Measurements from ENCODE around the gene SLC9C2. TPM values are rescaled to one million over a fixed set of nuclear protein-coding genes. Genes with fewer than 3 reads are reported as not detected.
"Not testable (repeated sequence)": the region's sequence is repeated elsewhere in the genome, so short reads cannot be mapped to it uniquely, and the experiment has no call there.

The SLC9C2 gene
- total and polyA plus RNA-seq, 8 donors: 0.14 to 0.86 (median 0.39) TPM

DNA sequence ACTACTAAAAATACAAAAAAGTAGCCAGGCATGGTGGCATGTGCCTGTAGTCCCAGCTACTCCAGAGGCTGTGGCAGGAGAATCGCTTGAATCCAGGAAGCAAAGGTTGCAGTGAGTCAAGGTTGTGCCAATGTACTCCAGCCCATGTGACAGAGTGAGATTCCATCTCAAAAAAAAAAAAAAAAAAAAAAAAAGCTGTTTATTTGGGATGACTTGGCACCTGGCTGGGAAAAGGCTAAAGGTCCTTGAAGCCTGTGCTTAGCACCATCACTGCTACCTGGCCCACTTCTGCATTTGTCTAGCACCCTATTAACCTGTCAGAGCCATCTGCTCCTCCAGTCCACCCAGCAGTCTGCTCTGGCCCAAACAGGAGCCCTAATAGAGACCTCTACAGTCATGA, 100.8 kb downstream of the SLC9C2 start:
- H3K4me3 ChIP-seq: no peak overlapping the region

DNA sequence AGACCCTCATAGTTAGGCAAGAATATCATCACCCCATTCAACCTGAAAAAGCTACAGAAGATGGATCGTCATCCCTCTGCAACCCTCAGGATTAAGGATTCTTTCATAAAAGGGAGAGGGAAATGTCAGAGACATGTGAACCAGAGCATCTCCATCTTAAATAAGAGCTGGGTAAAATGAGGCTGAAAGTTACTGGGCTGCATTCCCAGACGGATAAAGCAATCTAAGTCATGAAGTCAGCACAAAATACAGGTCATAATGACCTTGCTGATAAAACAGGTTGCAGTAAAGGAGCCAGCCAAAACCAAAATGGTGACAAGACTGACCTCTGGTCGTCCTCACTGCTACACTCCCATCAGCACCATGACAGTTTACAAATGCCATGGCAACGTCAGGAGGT, 103.1 kb downstream of the SLC9C2 start:
- H3K4me3 ChIP-seq: no peak overlapping the region
- no peak overlapping the region for H3K27ac ChIP-seq
- no peaks in the 10 kb centered on the region for H3K9me3 ChIP-seq
- TF ChIP-seq, protein P1, sequence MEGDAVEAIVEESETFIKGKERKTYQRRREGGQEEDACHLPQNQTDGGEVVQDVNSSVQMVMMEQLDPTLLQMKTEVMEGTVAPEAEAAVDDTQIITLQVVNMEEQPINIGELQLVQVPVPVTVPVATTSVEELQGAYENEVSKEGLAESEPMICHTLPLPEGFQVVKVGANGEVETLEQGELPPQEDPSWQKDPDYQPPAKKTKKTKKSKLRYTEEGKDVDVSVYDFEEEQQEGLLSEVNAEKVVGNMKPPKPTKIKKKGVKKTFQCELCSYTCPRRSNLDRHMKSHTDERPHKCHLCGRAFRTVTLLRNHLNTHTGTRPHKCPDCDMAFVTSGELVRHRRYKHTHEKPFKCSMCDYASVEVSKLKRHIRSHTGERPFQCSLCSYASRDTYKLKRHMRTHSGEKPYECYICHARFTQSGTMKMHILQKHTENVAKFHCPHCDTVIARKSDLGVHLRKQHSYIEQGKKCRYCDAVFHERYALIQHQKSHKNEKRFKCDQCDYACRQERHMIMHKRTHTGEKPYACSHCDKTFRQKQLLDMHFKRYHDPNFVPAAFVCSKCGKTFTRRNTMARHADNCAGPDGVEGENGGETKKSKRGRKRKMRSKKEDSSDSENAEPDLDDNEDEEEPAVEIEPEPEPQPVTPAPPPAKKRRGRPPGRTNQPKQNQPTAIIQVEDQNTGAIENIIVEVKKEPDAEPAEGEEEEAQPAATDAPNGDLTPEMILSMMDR (IDR thresholded peaks at IDR 0.05): no peak
- intact Hi-C loops (cut with DNase I): no loop called here
- H3K27me3 ChIP-seq: no peaks in the 10 kb centered on the region
- no peak for DNase-seq
- no peaks in the 10 kb centered on the region for H3K36me3 ChIP-seq
- H3K4me1 ChIP-seq: no peaks in the 10 kb centered on the region
- no peak for ATAC-seq

More for the DNA sequence above, 100.8 kb downstream of the SLC9C2 start:
- H3K27ac ChIP-seq: no peak overlapping the region
- no peak for DNase-seq
- TF ChIP-seq, protein P1 (IDR thresholded peaks at IDR 0.05): no peak
- H3K27me3 ChIP-seq: no peaks in the 10 kb centered on the region
- intact Hi-C loops (cut with DNase I): no loop called here
- H3K4me1 ChIP-seq: no peaks in the 10 kb centered on the region
- ATAC-seq: no peak
- no peaks in the 10 kb centered on the region for H3K9me3 ChIP-seq
- no peaks in the 10 kb centered on the region for H3K36me3 ChIP-seq

DNA sequence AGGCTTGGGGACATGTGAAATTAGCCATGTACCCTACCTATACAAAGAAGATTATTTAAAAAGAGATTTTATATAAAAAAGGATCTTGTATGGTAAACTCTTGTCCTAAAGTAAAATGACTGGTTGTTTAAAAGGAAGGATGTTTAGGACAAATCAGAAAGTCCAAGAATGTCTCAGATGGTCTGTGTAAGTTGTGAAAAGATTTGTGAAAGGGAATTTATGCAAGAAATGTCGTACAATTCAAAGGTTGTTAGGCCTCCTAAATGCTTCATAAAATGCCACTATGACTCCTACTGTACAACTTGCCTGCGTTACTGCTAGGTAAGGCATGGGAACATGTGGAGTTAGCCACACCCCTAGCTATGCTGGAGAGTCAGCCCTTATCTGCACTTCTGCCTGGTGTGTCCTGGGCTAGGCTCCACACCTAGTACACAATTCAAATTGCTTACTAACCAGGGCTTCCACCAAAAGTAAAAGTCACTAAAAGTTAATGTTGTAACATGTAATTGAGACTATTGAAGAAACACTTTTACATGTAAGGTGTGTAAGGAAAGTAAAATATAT, 106.0 kb downstream of the SLC9C2 start:
- intact Hi-C loops (cut with DNase I): no loop called here
- ATAC-seq: no peak
- DNase-seq: no peak
- Histone ChIP-seq H3K36me3 (peaks cover 0 to 3% of the 10 kb centered on the region in 2 donors), H3K27ac (no peak overlapping the region), H3K27me3 (no peaks in the 10 kb centered on the region), H3K4me1 (no peaks in the 10 kb centered on the region), H3K9me3 (no peaks in the 10 kb centered on the region), H3K4me3 (no peak overlapping the region)
- TF ChIP-seq, protein P1 (IDR thresholded peaks at IDR 0.05): no peak

DNA sequence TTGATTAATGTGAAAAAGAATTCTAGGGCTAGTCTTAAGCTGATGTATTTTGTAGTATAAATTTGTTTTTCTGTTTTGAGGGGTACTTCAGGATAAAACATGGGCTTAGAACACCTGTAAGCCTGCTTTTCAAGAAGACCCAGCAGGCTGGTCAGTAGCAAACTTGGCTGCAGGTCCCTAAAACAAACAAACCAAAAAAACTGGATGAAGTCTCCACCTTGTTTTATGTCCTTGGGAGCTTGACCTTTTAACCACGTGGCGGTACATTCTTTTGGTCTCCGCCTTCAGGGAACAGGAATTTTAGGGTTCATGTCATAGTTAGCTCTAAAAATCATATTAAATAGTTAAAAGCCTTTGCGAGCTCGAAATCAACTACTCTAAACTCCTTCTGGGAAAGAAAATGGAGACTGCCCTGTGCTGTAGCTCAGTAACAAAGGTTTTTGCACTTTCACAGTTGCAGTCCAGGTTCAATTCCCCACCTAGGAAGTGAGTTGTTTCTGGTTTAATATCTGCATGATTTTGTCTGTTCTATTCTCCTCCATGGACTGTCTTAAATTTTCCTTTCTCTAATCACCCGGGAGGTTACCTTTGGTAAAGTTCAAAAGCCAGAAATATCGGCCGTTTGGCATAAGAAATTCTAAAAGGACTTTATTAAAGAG, 107.1 kb downstream of the SLC9C2 start:
- ATAC-seq (no peak), DNase-seq (no peak)
- H3K36me3 ChIP-seq: peaks cover 0 to 3% of the 10 kb centered on the region in 2 donors
- no peak overlapping the region for H3K4me3 ChIP-seq
- TF ChIP-seq, protein P1 (IDR thresholded peaks at IDR 0.05): no peak
- H3K27ac ChIP-seq: no peak overlapping the region
- no peaks in the 10 kb centered on the region for H3K9me3 ChIP-seq
- H3K4me1 ChIP-seq: no peaks in the 10 kb centered on the region
- intact Hi-C loops (cut with DNase I): no loop called here
- no peaks in the 10 kb centered on the region for H3K27me3 ChIP-seq

DNA sequence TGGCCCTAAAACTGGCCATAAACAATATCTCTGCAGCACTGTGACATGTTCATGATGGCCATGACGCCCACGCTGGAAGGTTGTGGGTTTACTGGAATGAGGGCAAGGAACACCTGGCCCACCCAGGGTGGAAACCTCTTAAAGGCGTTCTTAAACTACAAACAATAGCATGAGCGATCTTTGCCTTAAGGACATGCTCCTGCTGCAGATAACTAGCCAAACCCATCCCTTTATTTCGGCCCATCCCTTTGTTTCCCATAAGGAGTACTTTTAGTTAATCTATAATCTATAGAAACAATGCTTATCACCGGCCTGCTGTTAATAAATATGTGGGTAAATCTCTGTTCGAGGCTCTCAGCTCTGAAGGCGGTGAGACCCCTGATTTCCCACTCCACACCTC, 109.7 kb downstream of the SLC9C2 start:
- H3K27ac ChIP-seq; intact Hi-C loops (cut with DNase I); H3K4me3 ChIP-seq; H3K27me3 ChIP-seq; ATAC-seq; H3K9me3 ChIP-seq; H3K4me1 ChIP-seq; DNase-seq: not testable (repeated sequence)
- H3K36me3 ChIP-seq: peaks cover 0 to 24% of the 10 kb centered on the region in 2 donors

Measured in left lung (tissue), 10 donors.